Measurements from ENCODE around the gene REV3L. TPM values are rescaled to one million over a fixed set of nuclear protein-coding genes. Genes with fewer than 3 reads are reported as not detected.
A peak's percentile ranks its signal among the peaks of the same experiment; 100 is the strongest.
"Not testable (repeated sequence)": the region's sequence is repeated elsewhere in the genome, so short reads cannot be mapped to it uniquely, and the experiment has no call there.

Gene REV3L
- total RNA-seq, 1 donor from 2014 or later, result 12.8 TPM

DNA sequence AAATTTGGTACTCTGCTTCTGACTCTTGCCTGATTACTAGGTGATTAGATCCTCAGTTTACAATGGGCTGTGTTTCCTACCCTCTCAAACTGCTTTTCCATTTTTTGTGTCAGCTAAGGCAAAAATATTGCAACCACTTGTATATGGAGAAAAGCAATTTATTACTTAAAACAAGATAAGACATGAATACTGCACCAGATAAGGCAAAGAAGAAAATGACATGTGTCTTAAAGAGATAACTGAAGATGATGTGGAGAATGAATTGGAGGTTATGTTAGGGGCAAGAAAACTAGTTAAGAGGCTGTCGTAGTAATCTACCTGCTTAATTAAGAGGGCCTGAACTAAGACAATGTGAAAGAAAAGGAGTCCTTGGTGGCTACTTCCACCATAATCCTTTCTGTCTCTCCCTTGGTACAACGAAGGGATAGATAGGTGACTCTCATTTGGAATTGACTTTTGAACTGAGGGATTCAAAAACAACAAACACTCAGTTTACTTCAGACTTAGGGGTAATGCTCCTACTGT, 16.3 kb upstream of the REV3L start:
- no peak for DNase-seq
- intact Hi-C loops (cut with micrococcal nuclease), result no loop called here
- ATAC-seq, result no peak

- ATAC-seq (no peak), DNase-seq (no peak)
- intact Hi-C loops (cut with micrococcal nuclease), result no loop called here
Observed at GRCh38 chr6:111494951-111495635, 12.1 kb upstream of the REV3L start.

GRCh38 chr6:111492499-111492898, 9.5 kb upstream of the REV3L start:
- ATAC-seq, result no peak
- intact Hi-C loops (cut with micrococcal nuclease), result no loop called here
- no peak for DNase-seq

DNA sequence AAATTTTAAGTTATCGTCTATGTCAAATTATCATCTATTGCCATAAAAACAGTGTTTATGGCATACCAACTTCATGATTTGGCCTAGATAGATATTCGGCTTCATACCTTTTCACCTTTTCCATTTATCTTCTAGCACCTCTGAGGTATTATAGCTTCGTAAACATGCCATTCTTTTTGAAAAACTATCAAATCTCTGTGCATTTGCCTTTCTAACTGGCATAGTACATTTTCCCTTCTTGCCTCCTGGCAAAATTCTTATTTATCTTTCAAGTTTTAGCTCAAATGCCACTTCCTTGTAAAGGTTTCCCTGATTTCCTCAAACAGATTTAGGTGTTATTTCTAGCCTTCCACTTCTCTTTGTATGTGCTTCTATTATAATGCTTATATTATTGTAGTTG, 7.0 kb upstream of the REV3L start:
- intact Hi-C loops (cut with micrococcal nuclease), result no loop called here
- DNase-seq (no peak), ATAC-seq (no peak)

GRCh38 chr6:111487661-111488060, 4.6 kb upstream of the REV3L start:
- ATAC-seq (no peak), DNase-seq (no peak)
- intact Hi-C loops (cut with micrococcal nuclease), result loop anchor here (10.0 kb wide), 1 partner anchor 57 kb away; no protein-coding TSS in a partner anchor

GRCh38 chr6:111486921-111487320, 3.9 kb upstream of the REV3L start:
- DNase-seq (no peak), ATAC-seq (no peak)
- intact Hi-C loops (cut with micrococcal nuclease), result loop anchor here (10.0 kb wide), 1 partner anchor 58 kb away; no protein-coding TSS in a partner anchor

- ATAC-seq (no peak), DNase-seq (no peak)
- intact Hi-C loops (cut with micrococcal nuclease), result loop anchor here (10.0 kb wide), 1 partner anchor 58 kb away; no protein-coding TSS in a partner anchor
Observed at GRCh38 chr6:111486475-111486874, 3.5 kb upstream of the REV3L start.

GRCh38 chr6:111485342-111485741, 2.3 kb upstream of the REV3L start:
- no peak for DNase-seq
- intact Hi-C loops (cut with micrococcal nuclease), result loop anchor here (10.0 kb wide), 1 partner anchor 59 kb away; no protein-coding TSS in a partner anchor
- no peak for ATAC-seq

DNA sequence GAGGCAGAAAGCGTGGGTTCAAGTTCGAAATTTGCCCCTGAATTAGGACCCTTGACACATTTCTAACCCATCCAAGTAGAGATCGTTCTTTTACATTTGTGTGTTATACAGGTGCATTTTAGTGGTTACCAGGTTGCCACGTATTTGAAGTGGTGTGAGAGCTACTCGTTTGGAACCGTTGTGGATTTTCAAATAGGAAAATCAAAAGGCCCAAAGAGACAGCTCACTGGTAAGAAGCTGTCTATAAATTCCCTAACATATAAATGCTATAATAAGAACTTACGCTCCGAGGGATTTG, 1.6 kb upstream of the REV3L start:
- intact Hi-C loops (cut with micrococcal nuclease), result loop anchor here (10.0 kb wide), 1 partner anchor 60 kb away; no protein-coding TSS in a partner anchor
- no peak for DNase-seq
- no peak for ATAC-seq

GRCh38 chr6:111483736-111484632, 966 bp upstream of the REV3L start:
- DNase-seq (peak; percentile 95), ATAC-seq (peak; percentile 89)
- intact Hi-C loops (cut with micrococcal nuclease), result loop anchor here (10.0 kb wide), 1 partner anchor 61 kb away; no protein-coding TSS in a partner anchor

- ATAC-seq (peak; percentile 27), DNase-seq (peak; percentile 70)
- intact Hi-C loops (cut with micrococcal nuclease), result loop anchor here (10.0 kb wide), 1 partner anchor 62 kb away; no protein-coding TSS in a partner anchor
Observed at GRCh38 chr6:111482188-111482958, 645 bp downstream of the REV3L start.

DNA sequence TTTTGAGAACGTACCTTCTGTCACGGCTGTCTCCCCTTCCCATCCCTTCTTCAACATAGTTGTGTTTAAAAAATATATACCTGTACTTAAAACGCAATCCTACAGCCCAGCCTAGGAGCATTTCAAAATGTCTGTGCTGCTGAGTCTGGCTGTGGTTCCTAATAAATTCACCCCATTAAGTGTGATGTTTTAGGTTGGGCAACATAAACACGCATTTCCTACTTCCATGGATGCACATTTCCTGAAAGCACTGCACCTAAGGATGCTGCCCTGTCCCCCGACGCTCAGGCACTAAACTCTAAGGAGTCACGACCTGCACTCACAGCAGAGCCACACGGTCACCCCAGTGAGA, 1.2 kb downstream of the REV3L start:
- intact Hi-C loops (cut with micrococcal nuclease), result loop anchor here (10.0 kb wide), 1 partner anchor 63 kb away; no protein-coding TSS in a partner anchor
- DNase-seq, result no peak
- no peak for ATAC-seq

- DNase-seq, result no peak
- no peak for ATAC-seq
- intact Hi-C loops (cut with micrococcal nuclease), result loop anchor here (10.0 kb wide), 1 partner anchor 64 kb away; no protein-coding TSS in a partner anchor
Observed at GRCh38 chr6:111480988-111481822, 1.8 kb downstream of the REV3L start.

GRCh38 chr6:111478749-111479148, 4.3 kb downstream of the REV3L start:
- intact Hi-C loops (cut with micrococcal nuclease), result no loop called here
- ATAC-seq (no peak), DNase-seq (no peak)

DNA sequence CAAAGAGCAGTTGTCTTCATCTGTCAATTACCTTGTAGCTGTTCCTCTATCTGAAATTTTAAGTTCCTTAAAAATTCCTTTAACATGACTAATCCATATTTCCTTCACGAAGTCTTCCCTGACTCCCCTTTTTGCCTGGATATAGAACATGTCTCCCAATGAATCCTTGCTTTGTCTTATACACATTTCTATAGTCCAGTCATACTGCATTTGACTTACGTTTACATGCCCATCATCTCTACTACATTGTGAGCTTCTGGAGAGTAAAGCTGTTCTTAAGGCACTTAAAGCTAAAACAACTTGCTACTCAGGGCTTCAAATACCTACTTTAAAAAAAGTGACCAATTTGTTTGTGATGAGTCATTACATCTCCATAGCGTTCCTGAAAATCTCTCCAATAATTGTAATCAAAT, 4.9 kb downstream of the REV3L start:
- intact Hi-C loops (cut with micrococcal nuclease), result no loop called here
- DNase-seq (no peak), ATAC-seq (no peak)

GRCh38 chr6:111477481-111477938, 5.5 kb downstream of the REV3L start:
- no peak for DNase-seq
- intact Hi-C loops (cut with micrococcal nuclease), result no loop called here
- ATAC-seq, result no peak

GRCh38 chr6:111476061-111476460, 7.0 kb downstream of the REV3L start:
- DNase-seq; ATAC-seq; intact Hi-C loops (cut with micrococcal nuclease): not testable (repeated sequence)

DNA sequence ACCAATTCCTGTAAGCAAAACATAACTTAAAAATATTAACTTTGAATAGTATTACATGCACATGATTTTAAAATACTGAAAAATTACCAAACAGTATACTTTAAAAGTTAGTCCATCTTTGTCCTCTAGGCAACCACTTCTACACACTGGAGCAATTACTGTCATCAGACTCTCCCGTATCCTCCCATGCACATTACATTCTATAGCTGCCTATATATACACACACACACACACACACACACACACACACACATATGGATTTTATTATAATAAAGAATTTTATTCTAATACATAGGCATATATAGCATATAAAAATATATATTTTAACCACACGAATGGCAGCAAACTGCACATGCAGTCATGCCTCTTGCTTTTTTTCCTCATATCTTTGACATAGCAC, 8.2 kb downstream of the REV3L start:
- ATAC-seq (no peak), DNase-seq (no peak)
- intact Hi-C loops (cut with micrococcal nuclease), result no loop called here

Data from left ventricle myocardium superior (tissue), 1 donor.